NOMO-1 (cell line): ENCODE measurements around the gene WDR88.
A peak's percentile ranks its signal among the peaks of the same experiment; 100 is the strongest.
"Not testable (repeated sequence)": the region's sequence is repeated elsewhere in the genome, so short reads cannot be mapped to it uniquely, and the experiment has no call there.

Experiments
- DNase-seq, 2 experiments: peaks; one replicate each; lab custom pipeline; 2025; ENCODE audit not compliant: unreplicated experiment in 2 of 2; lab: John Stamatoyannopoulos, UW

The WDR88 gene

GRCh38 chr19:33126712-33127111 lies 5.2 kb upstream of the WDR88 start:
- DNase-seq, result not testable (repeated sequence)

GRCh38 chr19:33129901-33130300 lies 2.0 kb upstream of the WDR88 start:
- DNase-seq, result no peak

DNA sequence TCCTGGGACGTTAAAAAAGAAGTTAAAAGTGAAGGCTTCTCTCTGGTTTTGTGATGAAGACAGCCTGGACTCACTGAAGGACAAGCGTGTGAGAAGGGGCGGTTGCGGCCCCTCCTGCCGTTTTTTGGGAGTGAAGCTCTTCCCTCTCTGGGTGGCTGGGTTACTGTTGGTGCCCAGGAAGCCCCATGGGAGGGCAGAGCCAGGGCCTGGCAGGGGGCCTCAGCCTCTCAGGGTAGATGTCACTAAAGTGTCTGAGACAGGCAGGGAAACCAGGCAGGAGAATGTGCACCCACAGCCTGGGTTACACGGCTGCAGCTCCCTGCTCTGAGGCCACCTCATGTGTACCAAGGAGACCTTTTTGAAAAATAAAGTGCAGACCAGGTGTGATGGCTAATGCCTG lies 1.5 kb upstream of the WDR88 start:
- no peak for DNase-seq

GRCh38 chr19:33132425-33132824 lies 511 bp downstream of the WDR88 start:
- DNase-seq, result no peak

DNA sequence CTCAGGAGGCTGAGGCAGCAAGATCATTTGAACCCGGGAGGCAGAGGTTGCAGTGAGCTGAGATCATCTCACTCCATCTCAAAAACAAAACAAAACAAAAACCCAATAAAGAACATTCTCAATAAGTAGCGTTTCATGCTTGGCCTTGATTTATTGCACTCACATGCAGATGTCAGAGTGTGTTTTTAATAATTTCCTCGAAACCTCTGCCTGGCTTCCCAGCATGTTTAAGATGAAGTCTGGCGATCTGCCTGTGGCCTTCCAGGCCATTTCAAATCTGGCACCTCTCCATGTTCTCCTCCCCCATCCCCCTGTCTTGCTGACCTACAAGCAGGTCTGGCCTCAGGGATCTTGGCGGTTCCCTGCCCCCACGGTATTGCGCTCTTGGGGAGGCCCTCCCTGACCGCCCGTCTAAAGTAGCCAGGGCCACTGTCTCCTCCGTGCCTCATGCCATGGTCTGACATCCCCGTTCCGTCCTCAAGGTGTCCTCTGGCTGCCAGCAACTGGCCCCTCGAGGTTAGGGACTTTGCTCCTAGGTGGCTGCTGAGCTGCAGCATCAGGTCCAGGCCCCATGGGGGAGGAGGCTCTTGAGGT lies 1.6 kb downstream of the WDR88 start:
- no peak for DNase-seq

GRCh38 chr19:33134571-33135041 lies 2.7 kb downstream of the WDR88 start:
- no peak for DNase-seq

GRCh38 chr19:33139165-33139564 lies 7.3 kb downstream of the WDR88 start:
- no peak for DNase-seq

GRCh38 chr19:33143897-33144405 lies 12.0 kb downstream of the WDR88 start:
- peak; percentile 76 to 81 for DNase-seq

DNA sequence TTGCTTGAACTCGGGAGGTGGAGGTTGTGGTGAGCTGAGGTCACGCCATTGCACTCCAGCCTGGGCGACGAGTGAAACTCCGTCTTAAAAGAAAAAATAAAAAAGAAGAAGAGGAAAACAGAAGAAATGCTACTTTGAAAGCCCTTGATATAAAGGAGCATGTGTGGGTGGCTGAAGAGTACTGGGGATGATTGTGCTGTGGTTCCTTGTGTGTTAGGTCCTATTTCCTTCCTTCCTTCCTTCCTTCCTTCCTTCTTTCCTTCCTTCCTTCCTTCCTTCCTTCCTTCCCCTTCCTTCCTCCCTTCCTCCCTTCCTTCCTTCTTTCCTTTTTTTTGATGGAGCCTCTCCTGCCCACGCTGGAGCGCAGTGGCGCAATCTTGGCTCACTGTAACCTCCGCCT lies 14.3 kb downstream of the WDR88 start:
- DNase-seq, result no peak

DNA sequence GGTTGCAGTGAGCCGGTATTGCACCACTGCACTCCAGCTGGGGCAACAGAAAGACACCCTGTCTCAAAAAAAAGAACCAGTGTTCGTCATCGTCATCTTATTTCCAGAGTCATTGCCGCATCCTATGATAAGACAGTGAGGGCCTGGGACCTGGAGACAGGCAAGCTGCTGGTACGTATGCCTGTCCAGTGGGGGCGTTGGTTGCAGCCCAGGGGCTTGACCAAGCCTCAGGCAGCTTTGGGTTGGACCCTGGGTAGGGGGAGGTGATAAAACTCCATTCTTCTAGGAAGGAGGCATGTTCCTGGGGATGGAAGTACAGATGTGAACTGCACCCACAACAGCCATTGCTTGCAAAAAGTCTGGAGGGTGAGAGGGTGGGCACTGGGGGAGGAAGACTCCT lies 15.6 kb downstream of the WDR88 start:
- DNase-seq, result no peak

DNA sequence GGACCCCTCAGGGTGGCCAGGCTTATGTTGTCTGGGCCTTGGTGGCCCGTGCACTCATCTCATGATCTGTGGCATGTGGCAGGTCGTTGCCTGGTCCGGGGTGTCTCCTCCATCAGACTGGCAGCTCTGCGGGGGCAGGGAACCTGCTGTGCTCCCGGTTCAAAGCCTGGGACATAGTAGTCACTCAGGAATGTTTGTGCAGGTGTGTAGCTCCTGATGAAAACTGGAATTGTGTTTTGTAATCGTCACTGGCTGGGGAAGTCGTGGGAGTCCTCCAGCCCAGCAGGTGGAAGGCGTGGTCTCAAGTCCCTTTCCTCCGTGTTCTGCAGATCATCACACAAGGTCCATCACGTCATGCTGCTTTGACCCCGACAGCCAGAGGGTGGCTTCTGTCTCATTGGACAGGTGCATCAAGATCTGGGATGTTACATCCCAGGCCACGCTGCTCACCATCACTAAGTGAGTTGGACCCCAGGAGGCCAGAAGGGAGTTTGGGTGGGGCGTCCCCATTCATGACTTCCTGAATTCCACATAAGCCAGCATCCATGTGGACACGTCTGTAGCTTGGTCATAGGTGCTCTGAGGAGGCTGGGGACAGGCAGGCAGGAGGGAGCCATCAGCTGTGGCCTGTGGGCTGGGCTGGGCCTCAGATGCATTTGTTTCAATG lies 19.1 kb downstream of the WDR88 start:
- DNase-seq, result no peak

DNA sequence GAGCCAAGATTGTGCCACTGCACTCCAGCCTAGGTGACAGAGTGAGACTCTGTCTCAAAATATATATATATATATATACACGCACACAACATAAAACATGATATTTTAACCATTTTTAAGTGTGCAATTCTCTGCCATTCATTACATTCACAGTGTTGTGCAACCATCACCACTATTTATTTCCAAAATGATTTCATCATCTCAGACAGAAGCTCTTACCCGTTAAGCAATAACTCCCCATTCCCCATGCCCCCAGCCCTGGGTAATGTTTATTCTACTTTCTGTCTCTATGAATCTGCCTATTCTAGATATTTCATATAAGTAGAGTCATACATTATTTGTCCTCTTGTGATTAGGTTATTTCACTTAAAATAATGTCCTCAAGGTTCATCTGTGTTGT lies 20.3 kb downstream of the WDR88 start:
- peak; percentile 46 to 83 for DNase-seq

DNA sequence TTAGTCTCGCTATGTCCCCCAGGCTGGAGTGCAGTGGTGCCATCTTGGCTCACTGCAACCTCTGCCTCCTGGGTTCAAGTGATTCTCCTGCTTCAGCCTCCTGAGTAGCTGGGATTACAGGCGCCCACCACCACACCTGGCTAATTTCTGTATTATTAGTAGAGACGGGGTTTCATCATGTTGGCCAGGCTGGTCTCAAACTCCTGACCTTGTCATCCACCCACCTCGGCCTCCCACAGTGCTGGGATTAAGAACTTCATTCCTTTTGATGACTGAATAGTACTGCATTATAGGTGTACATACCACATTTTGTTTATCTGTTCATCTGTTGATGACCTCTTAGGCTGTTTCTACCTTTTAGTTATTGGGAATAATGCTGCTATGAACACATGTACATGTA lies 20.7 kb downstream of the WDR88 start:
- DNase-seq, result not testable (repeated sequence)

DNA sequence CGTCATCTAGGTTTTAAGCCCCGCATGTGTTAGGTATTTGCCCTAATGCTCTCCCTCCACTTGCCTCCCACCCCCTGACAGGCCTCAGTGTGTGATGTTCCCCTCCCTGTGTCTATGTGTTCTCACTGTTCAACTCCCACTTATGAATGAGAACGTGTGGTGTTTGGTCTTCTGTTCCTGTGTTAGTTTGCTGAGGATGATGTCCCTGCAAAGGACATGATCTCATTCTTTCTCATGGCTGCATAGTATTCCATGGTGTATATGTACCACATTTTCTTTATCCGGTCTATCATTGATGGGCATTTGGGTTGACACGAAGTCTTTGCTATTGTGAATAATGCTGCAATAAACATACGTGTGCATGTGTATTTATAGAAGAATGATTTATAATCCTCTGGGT lies 22.4 kb downstream of the WDR88 start:
- not testable (repeated sequence) for DNase-seq

DNA sequence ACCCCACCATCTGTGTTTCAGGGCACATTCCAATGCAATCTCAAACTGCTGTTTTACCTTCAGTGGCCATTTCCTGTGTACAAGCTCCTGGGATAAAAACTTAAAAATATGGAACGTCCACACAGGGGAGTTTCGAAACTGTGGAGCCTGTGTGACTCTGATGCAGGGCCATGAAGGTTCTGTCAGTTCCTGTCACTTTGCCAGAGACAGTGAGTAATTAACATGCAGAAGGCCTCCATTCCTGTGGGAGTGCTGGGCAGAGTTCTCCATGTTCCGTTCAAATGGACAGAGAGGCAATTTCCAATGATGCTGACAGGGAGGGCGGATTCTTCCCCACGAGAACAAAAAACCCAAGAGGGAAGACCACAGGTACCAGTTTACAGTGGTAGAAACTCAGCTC lies 24.4 kb downstream of the WDR88 start:
- DNase-seq, result no peak

DNA sequence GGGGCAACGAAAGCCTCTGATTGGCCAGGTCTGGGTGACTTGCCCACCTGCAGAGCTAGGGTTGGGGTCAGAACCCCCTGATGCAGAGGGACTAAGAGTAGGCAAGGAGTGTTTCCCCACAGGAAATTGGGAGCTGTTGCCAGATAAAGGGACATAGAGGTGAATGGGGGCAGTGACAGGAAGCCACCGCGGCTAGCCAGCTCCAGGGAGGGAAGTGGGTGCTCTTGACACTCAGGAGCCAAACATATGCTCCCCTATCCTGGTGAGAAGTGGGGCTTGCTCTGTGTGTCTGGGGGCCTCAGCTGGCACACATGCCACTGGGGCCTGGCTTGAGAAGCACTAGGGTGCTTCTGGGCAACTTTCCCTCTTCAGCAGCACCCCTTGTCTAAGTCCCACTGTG lies 26.0 kb downstream of the WDR88 start:
- DNase-seq, result no peak

DNA sequence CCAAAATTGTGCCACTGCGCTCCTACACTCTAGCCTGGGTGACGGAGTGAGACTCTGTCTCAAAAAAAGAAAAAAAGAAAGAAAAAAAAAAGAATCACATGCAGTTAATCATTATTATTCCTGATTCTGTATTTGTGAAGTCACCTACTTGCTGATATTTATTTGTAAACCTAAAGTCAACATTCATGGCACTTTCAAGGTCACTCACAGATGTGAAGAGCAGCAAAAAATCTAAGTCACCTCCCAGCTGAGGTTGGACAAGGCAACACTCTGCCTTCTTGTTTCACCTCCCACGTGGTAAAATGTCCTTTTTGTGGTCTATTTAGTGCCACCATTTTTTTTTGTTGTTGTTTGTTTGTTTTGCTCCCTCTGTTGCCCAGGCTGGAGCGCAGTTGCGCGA lies 26.5 kb downstream of the WDR88 start:
- DNase-seq, result no peak

DNA sequence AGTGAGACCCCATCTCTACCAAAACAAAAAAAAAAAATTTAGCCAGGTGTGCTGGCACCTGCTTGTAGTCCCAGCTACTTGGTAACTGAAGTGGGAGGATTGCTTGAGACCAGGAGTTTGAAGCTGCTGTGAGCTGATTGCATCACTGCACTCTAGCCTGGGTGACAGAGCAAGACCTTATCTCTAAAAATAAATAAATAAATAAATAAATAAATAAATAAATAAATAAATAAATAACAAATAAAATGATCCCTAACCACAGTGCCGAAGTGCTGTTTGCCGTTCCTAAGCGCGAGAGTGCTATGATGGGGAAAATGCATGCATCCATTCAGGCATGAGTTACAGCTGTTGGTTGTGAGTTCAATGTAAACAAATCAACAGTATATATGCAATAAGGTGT lies 27.2 kb downstream of the WDR88 start:
- no peak for DNase-seq

GRCh38 chr19:33159893-33160292 lies 28.0 kb downstream of the WDR88 start:
- no peak for DNase-seq

GRCh38 chr19:33161201-33161600 lies 29.3 kb downstream of the WDR88 start:
- no peak for DNase-seq

- no peak for DNase-seq
These were observed 31.6 kb downstream of the WDR88 start for GRCh38 chr19:33163481-33163880.

- DNase-seq, result not testable (repeated sequence)
These were observed 34.1 kb downstream of the WDR88 start for GRCh38 chr19:33166037-33166436.
